HG03571 (cell line): ENCODE measurements around the gene KRT86.
"Not testable (repeated sequence)": the region's sequence is repeated elsewhere in the genome, so short reads cannot be mapped to it uniquely, and the experiment has no call there.

Experiments
- ATAC-seq: cut with Tn5 transposase; IDR thresholded peaks from one replicate; pipeline ENCODE4 v1.9.1; 2021; ENCODE audit not compliant: unreplicated experiment

KRT86 gene

GRCh38 chr12:52334185-52334584, 59.7 kb downstream of the KRT86 start:
- ATAC-seq: no peak

- ATAC-seq: no peak
Observed at GRCh38 chr12:52335598-52336262, 61.3 kb downstream of the KRT86 start.

GRCh38 chr12:52336641-52337040, 62.2 kb downstream of the KRT86 start:
- no peak for ATAC-seq

- no peak for ATAC-seq
Observed at GRCh38 chr12:52337054-52337453, 62.6 kb downstream of the KRT86 start.

GRCh38 chr12:52338241-52338960, 64.0 kb downstream of the KRT86 start:
- ATAC-seq: no peak

GRCh38 chr12:52341066-52341580, 66.7 kb downstream of the KRT86 start:
- ATAC-seq: no peak

GRCh38 chr12:52342781-52343490, 68.5 kb downstream of the KRT86 start:
- no peak for ATAC-seq

GRCh38 chr12:52343550-52343949, 69.1 kb downstream of the KRT86 start:
- no peak for ATAC-seq

GRCh38 chr12:52344111-52344510, 69.7 kb downstream of the KRT86 start:
- no peak for ATAC-seq

- not testable (repeated sequence) for ATAC-seq
Observed at GRCh38 chr12:52345041-52345440, 70.6 kb downstream of the KRT86 start.

- no peak for ATAC-seq
Observed at GRCh38 chr12:52346593-52346992, 72.1 kb downstream of the KRT86 start.

- ATAC-seq: no peak
Observed at GRCh38 chr12:52347016-52347415, 72.6 kb downstream of the KRT86 start.

- ATAC-seq: no peak
Observed at GRCh38 chr12:52347551-52348510, 73.4 kb downstream of the KRT86 start.

- ATAC-seq: no peak
Observed at GRCh38 chr12:52349196-52349595, 74.8 kb downstream of the KRT86 start.

- ATAC-seq: no peak
Observed at GRCh38 chr12:52350021-52350620, 75.7 kb downstream of the KRT86 start.

GRCh38 chr12:52350786-52351185, 76.3 kb downstream of the KRT86 start:
- no peak for ATAC-seq

- no peak for ATAC-seq
Observed at GRCh38 chr12:52351196-52352059, 77.0 kb downstream of the KRT86 start.

GRCh38 chr12:52352951-52353350, 78.5 kb downstream of the KRT86 start:
- no peak for ATAC-seq

- ATAC-seq: no peak
Observed at GRCh38 chr12:52353766-52354165, 79.3 kb downstream of the KRT86 start.
